Measurements from ENCODE around the gene MMP15.
"Not testable (repeated sequence)": the region's sequence is repeated elsewhere in the genome, so short reads cannot be mapped to it uniquely, and the experiment has no call there.

The MMP15 gene

DNA sequence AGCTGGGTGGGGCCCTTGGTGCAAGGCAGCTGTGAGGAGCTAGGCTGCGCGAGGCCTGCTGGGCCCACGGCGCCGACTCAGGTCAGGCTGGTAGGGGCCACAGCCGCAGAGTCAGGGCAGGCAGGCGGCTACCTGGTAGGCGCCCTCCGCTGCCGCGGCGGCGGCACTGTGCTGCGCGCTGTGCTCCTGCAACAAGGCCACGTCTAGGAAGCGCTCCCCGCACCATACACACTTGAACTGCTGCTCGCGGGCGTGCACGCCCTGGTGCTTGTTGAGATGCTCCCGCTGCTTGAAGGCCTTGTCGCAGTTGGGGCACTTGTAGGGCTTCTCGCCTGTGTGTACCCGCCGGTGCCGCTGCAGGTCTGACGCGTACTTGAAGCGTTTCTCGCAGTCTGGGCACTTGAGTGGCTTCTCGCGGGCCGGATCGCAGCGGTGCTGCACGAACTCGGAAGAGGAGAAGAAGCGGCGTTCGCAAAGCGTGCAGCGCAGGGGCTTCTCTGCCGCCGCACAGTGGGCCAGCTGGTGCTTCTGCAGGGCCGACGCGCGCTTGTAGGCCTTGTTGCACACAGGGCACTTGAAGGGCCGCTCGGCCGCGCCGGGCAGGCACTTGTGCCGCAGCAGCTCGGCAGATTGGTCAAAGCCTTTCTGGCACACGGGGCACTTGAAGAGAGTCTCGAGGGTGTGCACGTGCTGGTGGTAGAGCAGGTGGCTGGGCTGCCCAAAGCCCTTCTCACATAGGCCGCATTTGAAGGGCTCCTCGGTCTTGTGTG is 29.0 kb upstream of the MMP15 start:
- no peak for DNase-seq (ENCODE audit: low spot score)

- no peak for DNase-seq (ENCODE audit: low spot score)
Measured at GRCh38 chr16:57997176-57997527, 28.4 kb upstream of the MMP15 start.

DNA sequence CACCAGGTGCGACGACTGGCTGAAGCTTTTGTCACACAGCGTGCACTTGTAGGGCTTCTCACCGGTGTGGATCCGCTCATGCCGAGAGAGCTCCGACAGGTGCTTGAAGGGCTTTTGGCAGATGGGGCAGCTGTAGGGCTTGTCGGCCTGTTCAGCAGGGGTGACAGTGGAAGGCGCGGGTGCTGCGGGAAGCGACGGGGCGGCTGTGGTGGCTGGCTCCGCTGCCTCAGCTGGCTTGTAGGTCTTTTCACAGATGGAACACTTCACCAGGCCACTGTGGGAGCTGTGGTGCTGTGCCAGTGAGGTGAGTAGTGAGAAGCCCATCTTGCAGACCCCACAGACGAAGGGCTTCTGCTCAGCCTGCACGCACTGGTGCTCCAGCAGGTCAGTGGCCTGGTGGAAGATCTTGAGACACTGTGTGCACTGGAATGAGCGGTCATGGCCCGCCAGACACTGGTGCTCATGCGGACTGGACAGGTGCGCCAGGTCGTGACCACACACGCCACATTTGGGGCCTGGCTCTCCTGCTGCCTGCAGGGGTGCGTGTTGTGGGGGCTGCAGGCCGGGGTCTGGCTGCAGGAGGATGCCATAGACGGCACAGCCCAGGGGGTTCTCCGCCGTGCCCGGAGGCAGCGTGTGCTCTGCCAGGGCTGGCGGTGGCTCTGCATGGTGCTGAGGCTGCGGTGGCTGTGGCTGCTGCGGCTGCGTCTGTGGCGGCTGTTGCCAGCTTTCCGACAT is 27.9 kb upstream of the MMP15 start:
- DNase-seq (ENCODE audit: low spot score), result no peak

DNA sequence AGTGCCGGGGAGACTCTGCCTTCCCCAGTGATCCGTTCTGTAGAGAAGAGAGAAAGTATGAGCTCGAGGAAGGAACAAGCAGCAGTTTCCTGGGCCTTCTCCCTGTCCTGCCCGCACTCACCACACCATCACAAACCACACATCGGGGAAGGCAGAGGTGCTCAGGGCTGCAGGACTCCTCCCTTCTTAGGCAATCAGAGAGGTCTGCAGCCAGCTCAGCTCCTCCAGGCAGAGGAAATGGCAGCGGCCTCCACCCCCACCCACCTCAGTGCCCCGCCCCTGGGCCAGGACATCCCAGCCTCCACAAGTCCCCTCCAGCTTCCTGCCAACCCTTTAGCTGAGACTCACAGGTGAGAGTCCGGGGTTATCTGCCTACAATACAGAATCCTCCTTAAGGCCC is 27.1 kb upstream of the MMP15 start:
- no peak for DNase-seq (ENCODE audit: low spot score)

DNA sequence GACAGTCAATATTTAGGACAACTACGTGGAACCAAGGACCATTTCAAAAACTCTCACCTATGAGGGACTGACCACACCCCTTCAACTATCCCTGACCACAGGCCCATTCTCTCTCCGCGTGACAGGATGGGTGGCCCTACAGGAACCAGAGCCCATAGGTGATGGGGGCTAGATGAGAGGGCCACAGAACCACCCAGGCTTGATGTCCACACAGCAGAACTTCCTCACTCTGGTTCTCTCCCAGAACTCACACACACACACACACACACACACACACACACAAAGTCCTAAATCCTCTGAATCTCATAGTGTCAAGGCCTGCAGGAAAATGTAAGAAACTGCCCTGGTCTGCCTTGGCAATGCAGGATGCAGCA is 26.6 kb upstream of the MMP15 start:
- DNase-seq (ENCODE audit: low spot score), result no peak

- no peak for DNase-seq (ENCODE audit: low spot score)
Measured at GRCh38 chr16:57999366-57999970, 26.1 kb upstream of the MMP15 start.

GRCh38 chr16:57999971-58000705 is 25.4 kb upstream of the MMP15 start, which contains the start of gene ZNF319:
Gene ZNF319, minus strand, starts transcription at chr16:58000672. Its CDS starts 2,407 bp downstream, at chr16:57998265.
- DNase-seq (ENCODE audit: low spot score), result no peak

GRCh38 chr16:58000706-58001676 is 24.6 kb upstream of the MMP15 start, which contains the start of gene USB1:
Gene USB1, plus strand, starts transcription at chr16:58001407. Its CDS starts 77 bp downstream, at chr16:58001484.
- peak; percentile 85 for DNase-seq (ENCODE audit: low spot score)

DNA sequence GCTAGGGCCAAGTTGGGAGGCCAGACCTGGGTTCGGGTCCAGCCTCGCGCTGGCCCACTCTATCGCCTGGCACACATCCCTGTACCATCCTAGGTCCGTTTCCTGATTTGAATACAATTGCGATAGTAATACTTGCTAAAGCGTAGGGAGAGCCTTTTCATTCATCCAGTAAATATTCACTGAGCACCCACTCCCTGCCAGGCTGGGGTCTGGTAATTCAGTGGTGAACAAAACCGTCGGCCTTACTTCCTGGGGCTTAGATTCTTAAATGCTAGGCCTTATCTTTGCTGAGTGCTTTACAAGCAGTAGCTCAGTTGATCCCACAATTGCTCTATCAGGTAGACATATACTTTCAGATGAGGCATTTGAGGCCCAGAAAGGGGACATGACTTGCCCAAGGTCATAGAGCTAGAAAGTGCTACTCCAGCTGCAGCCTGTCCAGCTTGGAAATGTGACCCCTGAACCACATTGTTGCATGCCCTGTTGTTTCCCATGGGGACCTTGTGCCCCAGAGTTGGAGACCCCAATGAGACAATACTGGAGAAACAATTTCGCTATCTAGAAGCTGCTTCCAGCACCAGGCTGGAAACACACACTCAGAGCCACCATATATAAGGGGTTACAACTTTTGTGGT is 23.7 kb upstream of the MMP15 start:
- no peak for DNase-seq (ENCODE audit: low spot score)

DNA sequence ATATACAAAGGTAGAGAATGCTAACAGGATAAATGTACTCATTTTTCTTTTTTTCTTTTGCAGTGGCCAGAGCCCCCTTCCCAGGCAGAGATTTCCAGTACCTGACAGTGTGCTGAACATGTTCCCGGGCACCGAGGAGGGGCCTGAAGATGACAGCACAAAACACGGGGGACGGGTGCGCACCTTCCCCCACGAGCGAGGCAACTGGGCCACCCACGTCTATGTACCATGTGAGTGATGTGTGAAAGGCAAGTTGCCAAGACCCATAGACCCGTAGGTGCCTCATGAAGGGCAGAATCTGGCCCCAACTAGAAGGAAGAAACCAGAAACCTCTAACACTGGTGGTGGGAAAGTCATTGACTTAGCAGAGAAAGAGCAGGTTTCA is 23.1 kb upstream of the MMP15 start:
- no peak for DNase-seq (ENCODE audit: low spot score)

DNA sequence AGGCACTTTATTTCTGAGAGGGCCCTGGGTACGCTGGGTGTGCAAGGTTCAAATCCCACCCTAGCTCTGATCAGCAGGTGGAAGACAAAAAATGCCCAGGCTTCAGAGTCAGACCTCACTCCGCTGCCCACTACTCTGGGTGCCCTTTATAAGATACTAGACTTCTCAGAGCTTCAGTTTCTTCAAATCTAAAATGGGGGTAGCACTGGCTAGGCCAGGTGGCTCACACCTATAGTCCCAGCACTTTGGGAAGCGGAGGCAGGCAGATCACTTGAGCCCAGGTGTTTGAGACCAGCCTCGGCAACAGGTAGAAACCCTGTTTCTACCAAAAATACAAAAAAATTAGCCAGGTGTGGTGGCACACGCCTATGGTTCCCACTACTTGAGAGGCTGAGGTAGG is 22.6 kb upstream of the MMP15 start:
- DNase-seq (ENCODE audit: low spot score), result no peak

GRCh38 chr16:58004736-58005135 is 20.8 kb upstream of the MMP15 start:
- not testable (repeated sequence) for DNase-seq (ENCODE audit: low spot score)

GRCh38 chr16:58009856-58010416 is 15.6 kb upstream of the MMP15 start:
- no peak for DNase-seq (ENCODE audit: low spot score)

DNA sequence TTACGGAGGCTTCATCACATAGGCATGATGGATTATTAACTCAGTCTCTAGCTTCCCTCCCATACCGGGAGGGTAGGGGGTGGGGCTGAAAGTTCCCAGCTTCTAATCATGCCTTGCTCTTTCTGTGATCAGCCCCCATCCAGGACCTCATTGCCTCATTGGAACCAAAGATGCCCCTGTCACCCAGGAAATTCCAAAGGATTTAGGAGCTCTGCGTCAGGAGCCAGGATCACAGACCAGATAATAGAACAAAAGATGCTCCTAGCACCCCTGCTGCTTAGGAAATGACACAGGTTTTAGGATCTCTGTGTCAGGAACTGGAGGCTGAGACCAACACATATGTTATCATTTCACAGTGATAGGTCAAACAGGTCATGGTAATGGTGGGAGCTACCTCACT is 14.7 kb upstream of the MMP15 start:
- DNase-seq (ENCODE audit: low spot score), result no peak

DNA sequence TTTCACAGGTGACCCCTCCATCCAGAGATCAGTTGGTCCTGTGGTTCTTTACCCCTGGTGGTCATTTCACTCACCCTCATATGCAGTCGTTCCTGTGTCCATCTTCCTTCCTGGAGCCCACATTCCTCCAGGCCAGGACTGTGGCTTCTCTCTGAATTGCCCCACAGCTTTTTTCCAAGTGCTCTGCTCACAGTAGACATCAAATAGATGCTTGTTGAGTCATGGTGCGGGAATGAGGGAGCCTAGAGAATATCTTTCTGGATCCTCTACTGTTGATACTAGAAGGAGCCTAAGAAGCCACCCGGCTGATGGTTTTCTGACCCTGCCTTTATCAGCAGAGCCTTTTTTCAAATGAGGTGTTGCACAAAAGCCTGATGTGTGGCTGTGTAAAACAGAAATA is 13.9 kb upstream of the MMP15 start:
- DNase-seq (ENCODE audit: low spot score), result no peak

DNA sequence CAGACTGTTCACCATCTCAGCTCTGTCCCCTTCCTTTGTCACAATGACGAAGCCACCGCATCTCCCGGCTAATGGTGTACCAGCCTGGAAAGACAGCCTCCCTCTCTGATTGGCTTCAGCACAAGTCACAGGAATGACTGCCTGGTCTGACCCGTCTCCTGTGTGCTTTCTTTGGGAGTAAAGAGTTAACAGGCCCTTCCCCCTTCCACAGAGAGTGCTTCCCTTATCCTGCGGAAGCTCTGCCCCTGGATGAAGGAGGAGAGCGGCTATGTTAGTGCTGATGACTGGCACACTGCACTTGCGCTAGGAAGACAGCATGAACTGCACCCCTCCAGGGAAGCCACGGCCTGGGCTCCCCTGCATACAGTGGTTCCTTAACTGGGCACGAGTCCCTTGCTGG is 13.1 kb upstream of the MMP15 start:
- DNase-seq (ENCODE audit: low spot score), result no peak

GRCh38 chr16:58013201-58013956 is 12.2 kb upstream of the MMP15 start:
- no peak for DNase-seq (ENCODE audit: low spot score)

- DNase-seq (ENCODE audit: low spot score), result no peak
Measured at GRCh38 chr16:58016840-58017446, 8.6 kb upstream of the MMP15 start.

DNA sequence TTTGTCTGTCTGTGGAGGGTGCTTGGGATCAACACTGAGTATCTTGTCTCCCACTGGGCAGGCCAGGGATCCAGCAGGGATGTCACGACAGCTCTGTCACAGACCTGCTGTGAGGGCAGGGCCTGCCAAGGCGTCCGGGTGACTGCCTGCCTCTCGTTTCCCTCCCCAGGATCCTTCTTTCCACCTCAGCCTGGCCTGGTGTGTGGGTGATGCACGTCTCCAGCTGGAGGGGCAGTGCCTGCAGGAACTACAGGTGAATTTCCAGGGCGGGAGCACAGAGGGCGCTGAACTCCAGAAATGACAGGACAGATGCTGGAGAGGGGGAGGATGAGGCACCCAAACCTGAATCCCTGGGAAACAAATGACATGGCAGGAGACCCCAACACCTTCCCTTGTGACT is 6.8 kb upstream of the MMP15 start:
- DNase-seq (ENCODE audit: low spot score), result no peak
